ENCODE results near the gene CRYAA.

- TF ChIP-seq GATA2 (IDR thresholded peaks at IDR 0.05; ENCODE audit: low read depth, low read length) = no peak
- no peak for TF ChIP-seq GATA3 (IDR thresholded peaks at IDR 0.05; ENCODE audit: low read depth, low read length)
These were observed 41.8 kb downstream of the CRYAA start for GRCh38 chr21:43210454-43211071.

All from SH-SY5Y (cell line).